Type B pancreatic cell (in vitro differentiated cells): ENCODE data around the gene TGFBR3L. TPM values are rescaled to one million over a fixed set of nuclear protein-coding genes. Genes with fewer than 3 reads are reported as not detected.

Experiments
- DNase-seq: peaks from one replicate; pipeline ENCODE4 v3.0.0; 2021; ENCODE audit warnings: mixed read lengths; ENCODE audit not compliant: unreplicated experiment; ENCODE audit errors: extremely low spot score
- H3K27ac Mint-ChIP-seq: 2 replicates; pipeline ENCODE4 v1.8.0; 2021; ENCODE audit warnings: mild to moderate bottlenecking, mixed read lengths
- H3K27me3 Mint-ChIP-seq: 2 replicates; pipeline ENCODE4 v1.8.0; 2021; ENCODE audit warnings: mixed read lengths
- H3K36me3 Mint-ChIP-seq: 2 replicates; pipeline ENCODE4 v1.8.0; 2021; ENCODE audit warnings: mixed read lengths
- H3K4me1 Mint-ChIP-seq: one replicate; pipeline ENCODE4 v1.8.0; 2021; ENCODE audit warnings: mixed read lengths; ENCODE audit not compliant: unreplicated experiment
- H3K4me3 Mint-ChIP-seq: 2 replicates; pipeline ENCODE4 v1.8.0; 2021; ENCODE audit warnings: mild to moderate bottlenecking, mixed read lengths
- H3K9me3 Mint-ChIP-seq: 2 replicates; pipeline ENCODE4 v1.8.0; 2021; ENCODE audit warnings: mixed read lengths
- CTCF ChIP-seq: fragments of 200-600 bp; sonication (generic); conservative IDR thresholded peaks from 2 replicates; pipeline ENCODE4 v1.5.0; 2021; ENCODE audit warnings: antibody characterized with exemption, mild to moderate bottlenecking
- total RNA-seq: library from RNA; stranded (reverse); gene quantifications from 2 replicates; pipeline ENCODE4 v1.2.1, GENCODE V29; 2021; ENCODE audit warnings: low replicate concordance

Gene TGFBR3L
- total RNA-seq, 1 donor from 2014 or later = 1.1 TPM

GRCh38 chr19:7879111-7879807, 35.4 kb upstream of the TGFBR3L start:
- Mint-ChIP-seq H3K27me3 (peaks cover 19% of the 10 kb centered on the region), H3K36me3 (no peaks in the 10 kb centered on the region), H3K4me3 (no peak overlapping the region), H3K4me1 (no peaks in the 10 kb centered on the region), H3K9me3 (no peaks in the 10 kb centered on the region), H3K27ac (no peak overlapping the region)
- DNase-seq = no peak
- TF ChIP-seq CTCF = no peak

GRCh38 chr19:7879836-7880235, 34.8 kb upstream of the TGFBR3L start:
- Mint-ChIP-seq H3K9me3 (no peaks in the 10 kb centered on the region), H3K27ac (no peak overlapping the region), H3K27me3 (peaks cover 17% of the 10 kb centered on the region), H3K36me3 (no peaks in the 10 kb centered on the region), H3K4me1 (no peaks in the 10 kb centered on the region), H3K4me3 (no peak overlapping the region)
- no peak for TF ChIP-seq CTCF
- no peak for DNase-seq

- Mint-ChIP-seq H3K9me3 (no peaks in the 10 kb centered on the region), H3K27ac (no peak overlapping the region), H3K4me1 (no peaks in the 10 kb centered on the region), H3K36me3 (no peaks in the 10 kb centered on the region), H3K27me3 (peaks cover 7% of the 10 kb centered on the region), H3K4me3 (no peak overlapping the region)
- no peak for DNase-seq
- no peak for TF ChIP-seq CTCF
These were observed 32.7 kb upstream of the TGFBR3L start for GRCh38 chr19:7881910-7882309.

GRCh38 chr19:7883105-7883504, 31.5 kb upstream of the TGFBR3L start:
- Mint-ChIP-seq H3K4me1 (no peaks in the 10 kb centered on the region), H3K27me3 (peaks cover 6% of the 10 kb centered on the region), H3K9me3 (no peaks in the 10 kb centered on the region), H3K36me3 (no peaks in the 10 kb centered on the region), H3K27ac (no peak overlapping the region), H3K4me3 (no peak overlapping the region)
- no peak for TF ChIP-seq CTCF
- DNase-seq = no peak

- no peak overlapping the region for H3K4me3 Mint-ChIP-seq
- H3K4me1 Mint-ChIP-seq = no peaks in the 10 kb centered on the region
- TF ChIP-seq CTCF = no peak
- no peaks in the 10 kb centered on the region for H3K9me3 Mint-ChIP-seq
- no peak for DNase-seq
- no peak overlapping the region for H3K27ac Mint-ChIP-seq
- H3K27me3 Mint-ChIP-seq = peaks cover 10% of the 10 kb centered on the region
- no peaks in the 10 kb centered on the region for H3K36me3 Mint-ChIP-seq
These were observed 30.6 kb upstream of the TGFBR3L start for GRCh38 chr19:7883796-7884570.
